WTC11 (cell line): ENCODE measurements around the gene KCNK5. TPM values are rescaled to one million over a fixed set of nuclear protein-coding genes. Genes with fewer than 3 reads are reported as not detected.

ENCODE experiments used
- ATAC-seq: fragments of 200-7000 bp; cut with Tn5 transposase; 2 replicates; pipeline ENCODE4 v1.10.0; 2021; ENCODE audit warnings: mild to moderate bottlenecking, moderate library complexity
- CTCF ChIA-PET: fragments of 300-600 bp; sonication (Branson Sonifier 250); formaldehyde crosslinking; loops from one replicate; lab custom pipeline; 2021; ENCODE audit warnings: antibody characterized with exemption; lab: Charles Lee
- POLR2A ChIA-PET: fragments of 350-600 bp; sonication (Branson Sonifier 250); formaldehyde crosslinking; loops from one replicate; lab custom pipeline; 2021; ENCODE audit warnings: antibody characterized with exemption; lab: Charles Lee
- DNase-seq: peaks from one replicate; pipeline ENCODE4 v3.0.0; 2021; ENCODE audit warnings: low spot score
- H3K27ac Mint-ChIP-seq: 2 replicates; pipeline ENCODE4 v1.8.0; 2021; ENCODE audit warnings: mixed read lengths
- H3K27me3 Mint-ChIP-seq: 2 replicates; pipeline ENCODE4 v1.8.0; 2021; ENCODE audit warnings: low read depth, mild to moderate bottlenecking, moderate library complexity, mixed read lengths
- H3K36me3 Mint-ChIP-seq: 2 replicates; pipeline ENCODE4 v1.8.0; 2021; ENCODE audit warnings: mixed read lengths
- H3K4me1 Mint-ChIP-seq: 2 replicates; pipeline ENCODE4 v1.8.0; 2022; ENCODE audit warnings: mixed read lengths
- H3K4me3 Mint-ChIP-seq: 2 replicates; pipeline ENCODE4 v1.8.0; 2021; ENCODE audit warnings: mild to moderate bottlenecking, moderate library complexity, mixed read lengths
- H3K9me3 Mint-ChIP-seq: 2 replicates; pipeline ENCODE4 v1.8.0; 2021; ENCODE audit warnings: mixed read lengths
- AR ChIP-seq: fragments of 250-450 bp; sonication (Bioruptor Pico); IDR thresholded peaks from 2 replicates; pipeline ENCODE4 v1.9.0; 2021; ENCODE audit warnings: mild to moderate bottlenecking
- ATF3 ChIP-seq: sonication (generic); formaldehyde crosslinking; conservative IDR thresholded peaks from 2 replicates; pipeline ENCODE4 v1.8.1; 2022; ENCODE audit warnings: mild to moderate bottlenecking, missing genetic modification reagents
- ATF6 ChIP-seq: sonication (generic); formaldehyde crosslinking; IDR thresholded peaks from 2 replicates; pipeline ENCODE4 v1.8.1; 2023; ENCODE audit warnings: mild to moderate bottlenecking, missing genetic modification reagents
- CTCF ChIP-seq: fragments of 200-600 bp; IDR thresholded peaks from 2 replicates; pipeline ENCODE4 v1.8.0; 2022; ENCODE audit warnings: antibody characterized with exemption
- ETV6 ChIP-seq: sonication (generic); formaldehyde crosslinking; IDR thresholded peaks from 2 replicates; pipeline ENCODE4 v1.8.1; 2022; ENCODE audit warnings: mild to moderate bottlenecking, missing genetic modification reagents
- FOXP1 ChIP-seq: sonication (generic); formaldehyde crosslinking; IDR thresholded peaks from 2 replicates; pipeline ENCODE4 v1.8.0; 2022; ENCODE audit warnings: missing genetic modification reagents, mild to moderate bottlenecking, moderate library complexity, borderline replicate concordance
- HMGA2 ChIP-seq: fragments of 250-450 bp; sonication (Bioruptor Pico); IDR thresholded peaks from 2 replicates; pipeline ENCODE4 v1.4.0; 2021; ENCODE audit warnings: mild to moderate bottlenecking, moderate library complexity
- JUN ChIP-seq: sonication (generic); formaldehyde crosslinking; IDR thresholded peaks from 2 replicates; pipeline ENCODE4 v1.8.0; 2023; ENCODE audit warnings: mild to moderate bottlenecking, missing genetic modification reagents
- NFATC4 ChIP-seq: fragments of 250-450 bp; sonication (Bioruptor Pico); IDR thresholded peaks from 2 replicates; pipeline ENCODE4 v1.9.0; 2021; ENCODE audit warnings: mild to moderate bottlenecking
- NR1H2 ChIP-seq: sonication (generic); formaldehyde crosslinking; IDR thresholded peaks from 2 replicates; pipeline ENCODE4 v1.9.0; 2021; ENCODE audit warnings: mild to moderate bottlenecking, moderate library complexity, missing genetic modification reagents
- NR2C2 ChIP-seq: sonication (generic); formaldehyde crosslinking; IDR thresholded peaks from 2 replicates; pipeline ENCODE4 v1.8.0; 2022; ENCODE audit warnings: mild to moderate bottlenecking, missing genetic modification reagents
- SMAD3 ChIP-seq: sonication (generic); formaldehyde crosslinking; IDR thresholded peaks from 2 replicates; pipeline ENCODE4 v1.8.0; 2022; ENCODE audit warnings: missing genetic modification reagents, mild to moderate bottlenecking, borderline replicate concordance
- TCF7 ChIP-seq: sonication (generic); formaldehyde crosslinking; IDR thresholded peaks from 2 replicates; pipeline ENCODE4 v1.8.0; 2022; ENCODE audit warnings: mild to moderate bottlenecking, low read depth, missing genetic modification reagents, moderate library complexity
- ZBTB43 ChIP-seq: sonication (generic); formaldehyde crosslinking; IDR thresholded peaks from 2 replicates; pipeline ENCODE4 v1.8.1; 2023; ENCODE audit warnings: mild to moderate bottlenecking, missing genetic modification reagents
- ZMAT4 ChIP-seq: fragments of 250-450 bp; sonication (Bioruptor Pico); IDR thresholded peaks from 2 replicates; pipeline ENCODE4 v1.9.0; 2021; ENCODE audit warnings: mild to moderate bottlenecking
- ZNF121 ChIP-seq: sonication (generic); formaldehyde crosslinking; IDR thresholded peaks from 2 replicates; pipeline ENCODE4 v1.8.0; 2023; ENCODE audit warnings: missing genetic modification reagents
- ZNF219 ChIP-seq: sonication (generic); formaldehyde crosslinking; IDR thresholded peaks from 2 replicates; pipeline ENCODE4 v1.8.0; 2023; ENCODE audit warnings: missing genetic modification reagents, mild to moderate bottlenecking, borderline replicate concordance
- ZNF317 ChIP-seq: sonication (generic); formaldehyde crosslinking; IDR thresholded peaks from 2 replicates; pipeline ENCODE4 v1.8.1; 2023; ENCODE audit warnings: low read depth, mild to moderate bottlenecking, moderate library complexity, missing genetic modification reagents, borderline replicate concordance
- ZNF423 ChIP-seq: fragments of 250-450 bp; sonication (Bioruptor Pico); IDR thresholded peaks from 2 replicates; pipeline ENCODE4 v2.1.2; 2022; ENCODE audit warnings: mild to moderate bottlenecking, moderate library complexity
- ZNF425 ChIP-seq: fragments of 250-450 bp; sonication (Bioruptor Pico); conservative IDR thresholded peaks from 2 replicates; pipeline ENCODE4 v1.9.0; 2021; ENCODE audit warnings: mild to moderate bottlenecking
- total RNA-seq: library from RNA; stranded (reverse); gene quantifications from 3 replicates; pipeline ENCODE4 v1.2.3, GENCODE V29; 2021

The KCNK5 gene
- total RNA-seq, 1 experiment from 2014 or later: 41.8 TPM

- TF ChIP-seq ZNF425 (CRISPR knock-in tag) (no peak), CTCF (no peak), SMAD3 (CRISPR knock-in tag) (no peak), TCF7 (CRISPR knock-in tag) (no peak), ZNF121 (no peak)
Observed at GRCh38 chr6:39214846-39215639, 14.2 kb downstream of the KCNK5 start (continued).

GRCh38 chr6:39214120-39214813 is 15.0 kb downstream of the KCNK5 start:
- H3K27ac Mint-ChIP-seq: 0 out of 2 replicates have a peak overlapping the region, but pooled peaks have one; percentile 15
- peaks cover 22% of the 10 kb centered on the region for H3K36me3 Mint-ChIP-seq
- CTCF ChIA-PET: interaction anchor here (1.0 to 2.5 kb wide), 2 partner anchors 17 to 89 kb away, joined by 3 to 8 read pairs; no protein-coding TSS in a partner anchor
- no peaks in the 10 kb centered on the region for H3K9me3 Mint-ChIP-seq
- TF ChIP-seq ZBTB43 (CRISPR knock-in tag): no peak
- no peak for TF ChIP-seq NR1H2 (CRISPR knock-in tag)
- no peak for TF ChIP-seq ZNF317 (CRISPR knock-in tag)
- TF ChIP-seq ZNF423 (CRISPR knock-in tag): no peak
- TF ChIP-seq ZMAT4: no peak
- TF ChIP-seq CTCF: no peak
- TF ChIP-seq ATF3 (CRISPR knock-in tag): no peak
- no peak for TF ChIP-seq FOXP1 (CRISPR knock-in tag)
- TF ChIP-seq AR: no peak
- no peak for TF ChIP-seq HMGA2 (CRISPR knock-in tag)
- no peak for TF ChIP-seq SMAD3 (CRISPR knock-in tag)
- no peak for TF ChIP-seq ZNF219 (CRISPR knock-in tag)
- no peak for TF ChIP-seq JUN (CRISPR knock-in tag)
- TF ChIP-seq ATF6 (CRISPR knock-in tag): no peak
- TF ChIP-seq NFATC4 (CRISPR knock-in tag): no peak
- no peak for TF ChIP-seq NR2C2
- no peak for TF ChIP-seq ETV6 (CRISPR knock-in tag)
- peaks cover 82% of the 10 kb centered on the region for H3K4me1 Mint-ChIP-seq
- POLR2A ChIA-PET: no interaction called here
- ATAC-seq: no peak
- H3K4me3 Mint-ChIP-seq: no peak overlapping the region
- DNase-seq: no peak
- H3K27me3 Mint-ChIP-seq: no peaks in the 10 kb centered on the region
